Cardiac septum (tissue), 1 donor: ENCODE data around the gene PEPD. TPM values are rescaled to one million over a fixed set of nuclear protein-coding genes. Genes with fewer than 3 reads are reported as not detected.
A peak's percentile ranks its signal among the peaks of the same experiment; 100 is the strongest.

Source experiments
- DNase-seq: peaks from one replicate; pipeline ENCODE4 v3.0.0-alpha.2; 2020; ENCODE audit warnings: low spot score
- intact Hi-C: fragments of 100-400 bp; cut with DNase I; formaldehyde crosslinking; loops from one replicate; pipeline ENCODE4 v1.14.0; 2022
- total RNA-seq: library from RNA; stranded (reverse); fragmentation: NEBNext Ultra II Directional; extraction: Animal tissue kit (Norgen Biotek cat#: 25700); gene quantifications from one replicate; pipeline ENCODE4 v1.2.1, GENCODE V29; 2021
- donor health status: DM: no; HTN: no; CAD: no.

PEPD gene
- total RNA-seq, 1 donor from 2014 or later: 30.1 TPM

DNA sequence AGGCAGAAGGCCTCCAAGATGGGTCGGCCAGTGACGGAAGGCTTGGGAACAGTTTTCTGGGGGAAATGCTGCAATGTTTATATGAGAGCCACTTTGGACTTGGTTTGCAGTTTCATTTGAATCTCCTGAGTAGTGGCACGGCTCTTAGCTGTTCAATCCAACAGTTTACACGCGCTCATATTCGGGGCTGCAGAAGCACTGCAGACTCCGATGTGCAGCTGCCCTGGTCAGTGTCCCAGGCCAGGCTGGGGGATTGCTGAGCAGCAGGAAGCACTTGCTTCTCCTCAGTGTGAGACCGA lies 116.4 kb downstream of the PEPD start:
- peak; percentile 2 for DNase-seq
- intact Hi-C loops: loop anchor here (5.0 to 10.0 kb wide), 2 partner anchors 103 to 260 kb away; partner anchors contain the start of gene CEBPA

- DNase-seq: peak; percentile 65
- intact Hi-C loops: loop anchor here (5.0 to 10.0 kb wide), 2 partner anchors 102 to 260 kb away; partner anchors contain the start of gene CEBPA
These were observed 116.9 kb downstream of the PEPD start for GRCh38 chr19:33404506-33405253.

DNA sequence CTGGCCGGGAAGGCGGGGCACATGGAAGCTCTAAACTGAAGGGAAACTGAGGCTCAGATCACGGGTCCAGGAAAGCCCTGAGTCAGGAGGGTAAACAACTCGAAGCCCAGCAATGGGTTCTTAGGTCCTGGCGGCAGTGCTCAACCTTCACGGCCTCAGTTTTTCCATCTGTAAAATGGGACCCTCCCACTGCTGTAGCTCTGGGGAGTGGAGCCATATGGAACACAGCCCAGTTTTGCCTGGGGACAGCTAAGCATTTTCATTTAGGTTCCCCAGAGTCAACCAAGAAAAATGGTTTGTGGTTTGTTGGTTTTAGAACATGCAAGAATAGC lies 117.7 kb downstream of the PEPD start:
- intact Hi-C loops: loop anchor here (10.0 kb wide), 1 partner anchor 259 kb away; no protein-coding TSS in a partner anchor
- DNase-seq: no peak

DNA sequence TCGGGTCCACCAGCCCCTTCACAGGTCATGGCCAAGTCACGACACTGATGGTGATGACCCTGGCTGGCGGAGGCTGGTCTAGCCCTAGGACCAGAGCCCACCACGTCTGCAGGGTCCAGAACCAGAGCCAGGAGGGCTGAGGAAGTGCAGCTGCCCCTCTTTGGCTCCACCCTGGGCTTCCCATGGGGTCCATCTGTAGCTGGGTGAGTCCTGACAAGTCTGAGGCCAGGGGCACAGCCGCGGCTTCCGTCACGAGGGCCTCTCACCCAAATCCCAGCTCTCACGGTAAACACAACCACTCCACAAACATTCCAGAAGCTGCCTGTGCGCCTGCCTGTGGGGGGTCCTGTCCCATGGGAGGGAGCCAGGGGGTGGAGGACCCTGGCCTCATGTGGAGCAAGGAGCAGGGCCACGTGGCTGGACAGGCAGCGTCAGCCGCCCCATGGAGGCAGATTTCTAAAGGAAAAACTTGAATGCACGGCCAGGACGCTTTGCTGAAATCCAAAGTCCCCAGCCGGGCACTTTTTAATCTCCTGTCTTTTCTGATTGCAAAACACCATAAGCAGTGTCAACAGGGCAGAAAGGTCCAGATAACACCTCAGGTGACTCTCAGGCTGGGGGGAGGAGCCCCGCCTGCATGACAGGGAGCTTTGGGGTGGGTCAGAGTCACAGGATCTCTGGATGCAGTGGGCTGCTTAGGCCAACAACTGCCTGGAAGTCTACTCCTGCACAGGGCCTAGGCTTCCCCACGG lies 118.2 kb downstream of the PEPD start:
- intact Hi-C loops: loop anchor here (10.0 kb wide), 1 partner anchor 259 kb away; no protein-coding TSS in a partner anchor
- DNase-seq: peak; percentile 63

- peak; percentile 53 for DNase-seq
These were observed 119.0 kb downstream of the PEPD start for GRCh38 chr19:33402421-33403220.

DNA sequence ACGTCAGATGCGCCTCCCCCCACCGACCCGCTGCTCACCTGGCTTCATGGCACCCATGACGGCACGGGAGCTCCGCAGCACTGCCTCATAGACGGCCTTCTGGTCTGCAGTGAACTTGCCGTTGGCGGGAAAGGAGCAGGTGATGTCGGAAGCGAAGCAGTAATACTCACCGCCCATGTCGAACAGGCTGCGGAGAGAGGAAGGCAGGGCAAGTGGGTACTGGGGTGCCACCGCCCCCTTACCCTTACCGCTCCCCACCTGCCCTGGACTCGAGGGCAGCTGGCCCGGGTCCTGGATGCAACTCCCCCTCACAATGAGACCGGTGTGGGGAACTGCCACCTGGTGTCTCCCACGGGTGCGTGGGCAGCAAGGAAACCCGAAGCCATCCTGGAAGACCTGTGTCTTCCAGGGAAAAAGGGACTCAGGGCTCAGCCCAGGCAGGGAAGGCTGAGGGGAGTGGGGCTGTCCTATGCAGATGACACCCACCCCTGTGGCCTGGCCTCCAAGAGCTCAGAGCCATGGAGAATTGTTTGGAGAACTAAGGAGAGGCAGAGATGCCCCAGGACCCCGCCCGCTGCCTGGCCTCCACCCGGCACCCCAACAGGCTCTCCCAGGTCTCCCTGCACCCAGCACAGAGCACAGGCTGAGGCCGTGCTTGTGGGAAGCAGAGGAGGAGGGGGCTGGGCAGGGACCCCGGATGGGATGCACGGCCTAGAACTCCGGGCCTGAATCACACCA lies 119.7 kb downstream of the PEPD start:
- intact Hi-C loops: loop anchor here (10.0 kb wide), 1 partner anchor 257 kb away; no protein-coding TSS in a partner anchor
- DNase-seq: peak; percentile 57

More at GRCh38 chr19:33402421-33403220, 119.0 kb downstream of the PEPD start:
- intact Hi-C loops: loop anchor here (10.0 kb wide), 1 partner anchor 258 kb away; no protein-coding TSS in a partner anchor

- intact Hi-C loops: loop anchor here (10.0 kb wide), 1 partner anchor 256 kb away; no protein-coding TSS in a partner anchor
- DNase-seq: peak; percentile 66
These were observed 120.5 kb downstream of the PEPD start for GRCh38 chr19:33400856-33401682.

GRCh38 chr19:33399745-33400681 lies 121.6 kb downstream of the PEPD start:
- peak; percentile 66 for DNase-seq
- intact Hi-C loops: loop anchor here (10.0 kb wide), 1 partner anchor 255 kb away; no protein-coding TSS in a partner anchor

DNA sequence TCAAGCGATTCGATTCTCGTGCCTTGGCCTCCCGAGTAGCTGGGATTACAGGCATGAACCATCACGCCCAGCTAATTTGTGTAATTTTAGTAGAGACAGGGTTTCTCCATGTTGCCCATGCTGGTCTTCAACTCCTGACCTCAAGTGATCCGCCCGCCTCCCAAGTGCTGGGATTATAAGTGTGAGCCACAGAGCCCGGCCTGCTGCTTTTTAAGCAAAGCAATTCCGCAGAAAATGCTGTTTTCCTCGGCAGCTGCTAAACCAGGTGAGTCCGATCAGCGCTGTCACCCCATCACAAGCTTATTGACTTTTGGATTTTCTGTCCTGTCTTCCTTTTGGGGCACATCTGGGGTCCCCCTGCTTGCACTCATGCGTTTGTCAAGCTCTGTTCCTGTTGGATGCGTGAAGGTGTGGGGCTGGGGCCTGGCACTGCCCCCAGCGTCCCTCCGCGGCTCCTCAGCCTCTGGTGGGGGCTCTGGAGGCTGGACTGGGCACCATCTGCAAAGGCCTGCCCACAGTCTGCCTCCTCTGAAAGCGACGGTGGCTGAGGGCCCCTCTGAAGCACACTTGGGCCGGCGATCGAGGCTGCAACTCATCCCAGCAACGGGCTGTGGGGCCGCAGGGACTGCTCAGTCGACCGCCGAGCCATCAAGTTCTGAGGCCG lies 122.4 kb downstream of the PEPD start:
- intact Hi-C loops: no loop called here
- peak; percentile 53 for DNase-seq

GRCh38 chr19:33398361-33399060 lies 123.1 kb downstream of the PEPD start:
- peak; percentile 73 for DNase-seq
- intact Hi-C loops: no loop called here

- peak; percentile 66 for DNase-seq
- intact Hi-C loops: no loop called here
These were observed 123.8 kb downstream of the PEPD start for GRCh38 chr19:33397536-33398360.

DNA sequence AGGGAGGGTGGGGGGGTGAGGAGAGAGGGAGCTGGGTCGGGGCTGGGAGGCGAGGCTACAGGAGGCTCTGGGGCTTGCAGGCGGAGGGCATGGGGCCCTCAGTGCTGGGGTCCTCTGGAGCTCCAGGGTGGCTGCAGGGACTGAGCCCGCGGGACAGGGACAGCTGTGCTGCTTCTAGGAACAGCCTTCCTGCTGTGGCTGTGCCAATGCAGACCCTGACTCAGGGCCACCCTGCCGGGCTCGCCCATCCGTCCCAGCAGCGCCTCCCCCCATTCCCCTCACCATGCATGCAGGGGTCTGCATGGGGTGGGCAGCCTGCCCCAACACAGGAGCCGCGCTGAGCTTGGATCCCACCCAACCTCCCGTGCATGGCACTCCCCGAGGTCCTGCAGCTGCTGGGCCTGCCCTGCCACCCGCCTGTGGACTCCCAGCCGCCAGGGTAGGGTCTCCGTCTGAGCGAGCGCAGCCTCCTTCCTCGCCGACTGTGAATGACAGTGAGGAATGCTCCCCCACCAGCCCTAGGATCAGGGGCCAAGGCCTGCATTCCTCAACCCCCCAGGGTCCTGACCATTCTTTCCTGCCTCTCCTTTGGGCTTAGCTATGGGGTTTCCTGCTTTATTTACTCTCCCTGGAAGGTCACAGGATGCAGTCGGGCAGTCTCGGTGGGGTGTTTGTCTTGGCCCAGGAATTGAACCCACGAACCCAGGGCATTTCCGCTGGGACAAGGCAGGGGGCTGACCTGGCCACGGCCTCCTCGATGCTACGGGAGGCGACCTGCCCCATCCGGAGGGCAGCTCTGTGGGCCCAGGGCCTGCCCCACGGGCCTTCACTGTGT lies 124.7 kb downstream of the PEPD start:
- DNase-seq: peak; percentile 74
- intact Hi-C loops: no loop called here

- DNase-seq: peak; percentile 74
- intact Hi-C loops: no loop called here
These were observed 125.7 kb downstream of the PEPD start for GRCh38 chr19:33395561-33396550.
